DMS53 treated with DMSO at 0.1 percent for 48 hours (cell line): ENCODE measurements around the gene SBK2.

ENCODE experiments used
- DNase-seq: peaks from one replicate; lab custom pipeline; 2025; ENCODE audit not compliant: unreplicated experiment; lab: John Stamatoyannopoulos, UW

Gene SBK2

GRCh38 chr19:55554741-55555152, 17.8 kb upstream of the SBK2 start:
- DNase-seq: no peak

DNA sequence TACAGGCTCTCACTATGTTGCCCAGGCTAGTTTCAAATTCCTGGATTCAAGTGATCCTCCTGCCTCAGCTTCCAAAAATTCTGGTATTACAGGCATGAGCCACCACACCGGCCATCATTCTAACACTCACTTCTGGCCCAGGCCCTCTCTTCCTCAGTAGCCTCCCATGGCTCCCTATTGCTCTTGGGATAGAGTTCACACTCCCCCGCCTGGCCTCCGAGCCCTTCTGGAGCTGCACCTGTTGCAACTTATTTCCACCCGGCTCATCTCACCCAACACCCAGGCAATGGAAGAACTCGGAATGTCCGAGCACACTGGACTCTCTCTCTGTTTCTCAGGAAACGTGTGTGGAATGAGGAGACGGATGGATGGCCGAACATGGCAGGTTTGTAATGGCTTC, 17.4 kb upstream of the SBK2 start:
- DNase-seq: no peak

- DNase-seq: no peak
Observed at GRCh38 chr19:55553217-55554182, 16.6 kb upstream of the SBK2 start.

GRCh38 chr19:55552620-55553019, 15.7 kb upstream of the SBK2 start:
- DNase-seq: no peak

DNA sequence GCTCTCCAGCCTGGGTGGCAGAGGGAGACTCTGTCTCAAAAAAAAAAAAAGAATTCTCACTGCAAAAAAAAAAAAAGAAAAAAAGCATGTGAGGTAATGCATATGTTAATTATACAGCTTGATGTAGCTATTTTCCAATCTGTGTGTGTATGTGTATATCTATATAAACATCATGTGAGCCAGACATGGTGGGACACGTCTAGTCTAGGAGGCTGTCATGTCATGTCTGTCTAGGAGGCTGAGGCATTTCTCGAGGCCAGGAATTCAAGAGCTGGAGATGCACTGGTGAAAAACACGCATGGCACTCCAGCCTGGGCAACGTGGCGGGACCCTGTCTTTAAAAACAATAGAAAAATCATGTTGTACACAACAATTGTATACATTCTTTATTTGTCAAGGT, 15.3 kb upstream of the SBK2 start:
- DNase-seq: no peak

DNA sequence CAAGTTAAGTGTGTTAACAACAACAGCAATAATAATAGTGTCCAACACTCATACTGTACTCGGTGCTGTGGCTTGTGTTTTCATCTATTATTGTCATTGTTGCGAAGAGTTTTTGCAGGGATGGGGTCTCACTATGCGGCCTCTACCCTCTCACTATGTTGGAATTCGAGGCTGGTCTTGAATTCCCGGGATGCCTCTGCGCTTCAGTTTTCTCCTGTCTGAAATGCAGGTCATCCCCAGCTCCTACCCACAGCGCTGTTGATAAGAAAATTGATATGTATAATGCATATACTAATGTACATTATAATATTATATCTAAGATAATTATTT, 13.4 kb upstream of the SBK2 start:
- DNase-seq: no peak

DNA sequence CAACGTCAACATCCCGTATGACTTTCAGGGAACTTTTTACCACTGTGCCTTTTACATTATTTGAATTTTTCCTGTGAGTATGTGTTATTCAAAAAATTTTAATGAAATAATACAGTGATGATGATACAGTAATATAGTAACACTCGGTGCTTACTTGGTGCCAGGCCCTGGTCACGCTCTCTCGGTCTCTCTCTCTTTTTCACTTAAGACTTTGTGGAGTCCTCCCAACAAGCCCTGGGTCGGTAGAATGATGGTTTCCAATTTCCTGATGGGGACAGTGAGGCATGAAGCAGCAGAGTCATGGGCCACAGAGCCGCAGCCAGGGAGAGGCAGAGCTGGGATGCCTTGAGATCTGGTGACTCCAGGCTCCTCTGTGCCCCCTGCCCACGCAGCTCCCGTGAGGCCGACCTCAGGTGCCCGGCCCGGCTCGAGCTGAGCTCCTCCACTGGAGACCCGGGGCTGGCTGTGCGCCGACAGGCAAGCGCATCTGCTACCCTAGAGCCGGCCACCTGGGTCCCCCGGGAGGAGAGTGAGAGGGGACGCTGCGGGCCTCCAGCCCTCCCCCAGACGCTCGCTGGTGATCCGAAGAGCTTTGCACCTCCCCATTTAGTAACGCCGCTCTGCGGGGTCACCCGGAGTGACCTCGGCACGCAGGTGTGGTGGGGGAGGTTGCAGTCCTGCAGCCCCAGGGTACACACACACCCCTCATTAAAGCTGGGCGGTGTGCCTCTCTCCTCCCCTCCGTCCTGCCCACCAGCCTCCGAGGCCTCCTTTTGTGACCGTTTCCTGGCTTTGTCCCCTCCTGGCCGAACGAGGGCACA, 12.8 kb upstream of the SBK2 start:
- DNase-seq: peak; percentile 77

DNA sequence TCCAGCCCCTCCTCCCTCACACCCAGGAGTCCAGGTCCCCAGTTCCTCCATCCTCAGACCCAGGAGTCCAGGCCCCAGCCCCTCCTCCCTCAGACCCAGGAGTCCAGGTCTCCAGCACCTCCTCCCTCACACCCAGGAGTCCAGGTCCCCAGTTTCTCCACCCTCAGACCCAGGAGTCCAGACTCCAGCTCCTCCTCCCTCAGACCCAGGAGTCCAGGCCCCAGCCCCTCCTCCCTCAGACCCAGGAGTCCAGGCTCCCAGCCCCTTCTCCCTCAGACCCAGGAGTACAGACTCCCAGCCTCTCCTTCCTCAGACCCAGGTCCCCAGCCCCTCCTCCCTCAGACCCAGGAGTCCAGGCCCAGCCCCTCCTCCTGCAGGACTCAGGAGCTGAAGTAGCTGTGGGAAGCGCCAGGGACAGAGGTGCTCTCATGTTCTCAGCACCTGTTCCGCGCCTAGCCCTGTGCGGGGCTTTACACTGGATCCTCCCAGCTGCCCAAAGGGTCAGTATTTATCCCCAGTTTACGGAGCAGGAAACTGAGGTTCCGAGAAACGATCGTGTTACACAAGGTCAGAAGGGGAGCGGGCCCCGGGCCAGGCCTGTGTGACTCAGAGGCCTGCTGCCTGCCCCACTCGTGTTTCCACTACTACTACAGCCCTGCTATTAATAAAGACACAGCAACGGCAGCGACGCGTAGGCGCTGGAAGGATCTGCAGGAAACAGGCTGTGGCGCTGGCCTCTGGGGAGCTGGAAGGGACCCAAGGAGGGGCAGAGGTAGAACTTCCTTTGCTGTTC, 10.1 kb upstream of the SBK2 start:
- no peak for DNase-seq

GRCh38 chr19:55546011-55546410, 9.1 kb upstream of the SBK2 start:
- no peak for DNase-seq

DNA sequence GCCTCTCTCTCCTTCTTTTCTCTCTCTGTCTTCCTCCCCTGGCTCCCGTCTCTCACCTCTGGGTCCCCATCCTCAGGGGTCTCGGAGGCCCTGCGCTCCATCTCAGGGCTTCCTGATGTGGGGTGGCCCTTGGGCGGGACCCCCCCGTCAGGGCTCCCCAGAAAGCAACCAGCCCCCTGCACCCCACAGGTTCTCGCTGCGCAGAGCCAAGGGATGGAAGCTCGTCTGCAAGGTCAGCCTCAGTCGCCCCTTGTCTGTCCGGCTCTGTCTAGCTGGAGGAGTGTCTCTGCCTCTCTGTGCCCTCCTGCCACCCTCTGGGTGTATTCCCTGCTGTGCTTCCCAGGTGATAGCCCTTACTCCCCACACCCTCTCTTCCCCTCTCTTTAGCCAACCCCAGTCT, 8.5 kb upstream of the SBK2 start, which contains the start of gene SBK3:
SBK3 (minus strand) TSS at position 101 of the 400 bp plus-strand sequence; CDS start at position 101, 0 bp downstream.
- DNase-seq: no peak

DNA sequence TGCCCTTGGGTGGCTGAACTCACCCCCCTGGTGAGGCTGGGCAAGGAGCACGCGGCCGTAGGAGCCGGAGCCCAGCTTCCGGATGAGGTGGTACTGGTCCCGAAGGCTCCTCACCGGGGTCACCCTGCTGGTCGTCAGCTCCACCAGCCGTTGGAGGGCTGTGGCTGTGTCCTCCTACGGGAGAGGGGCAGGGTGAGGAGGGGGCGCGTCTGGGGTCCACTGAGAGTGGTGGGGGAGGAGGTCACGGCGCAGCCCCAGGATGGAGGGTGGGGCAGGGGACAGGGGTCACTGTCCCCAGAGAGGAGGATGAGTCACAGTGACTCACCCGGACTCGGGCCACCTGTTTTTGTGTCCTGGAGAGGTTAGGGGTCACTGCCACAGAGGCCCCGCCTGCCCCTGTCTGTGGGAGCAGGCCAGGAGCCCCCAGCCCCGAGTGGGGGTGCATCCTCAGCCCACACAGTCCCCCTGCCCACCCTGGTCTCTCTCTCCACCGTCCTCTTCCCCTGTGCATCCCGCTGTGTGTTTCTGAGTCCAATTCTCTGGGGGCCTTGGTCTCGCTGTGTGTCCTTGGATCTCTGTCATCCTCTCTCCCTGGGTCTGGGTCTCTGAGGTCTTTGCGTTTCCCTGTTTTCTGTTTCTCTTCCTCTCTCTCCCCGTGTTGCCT, 8.0 kb upstream of the SBK2 start:
- no peak for DNase-seq

GRCh38 chr19:55544014-55544413, 7.1 kb upstream of the SBK2 start:
- DNase-seq: no peak

DNA sequence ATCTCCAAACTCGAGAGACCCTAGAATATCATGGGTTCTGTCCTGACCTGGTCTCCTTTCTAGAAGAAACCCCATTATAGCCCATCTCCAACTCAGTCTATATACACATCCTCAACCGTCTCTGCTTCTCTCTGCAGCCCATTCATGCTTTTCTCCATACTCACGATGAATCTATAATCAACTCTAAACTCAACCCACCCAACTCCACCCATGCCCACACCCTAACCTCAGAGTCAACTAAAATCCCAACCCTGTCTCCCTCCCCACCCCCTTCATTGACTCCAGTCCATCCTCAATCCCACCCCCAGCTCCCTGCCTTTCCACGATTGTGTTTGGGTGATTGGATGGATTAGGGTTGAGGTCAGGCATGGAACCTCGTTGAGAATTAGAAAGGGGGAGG, 6.6 kb upstream of the SBK2 start:
- DNase-seq: no peak

DNA sequence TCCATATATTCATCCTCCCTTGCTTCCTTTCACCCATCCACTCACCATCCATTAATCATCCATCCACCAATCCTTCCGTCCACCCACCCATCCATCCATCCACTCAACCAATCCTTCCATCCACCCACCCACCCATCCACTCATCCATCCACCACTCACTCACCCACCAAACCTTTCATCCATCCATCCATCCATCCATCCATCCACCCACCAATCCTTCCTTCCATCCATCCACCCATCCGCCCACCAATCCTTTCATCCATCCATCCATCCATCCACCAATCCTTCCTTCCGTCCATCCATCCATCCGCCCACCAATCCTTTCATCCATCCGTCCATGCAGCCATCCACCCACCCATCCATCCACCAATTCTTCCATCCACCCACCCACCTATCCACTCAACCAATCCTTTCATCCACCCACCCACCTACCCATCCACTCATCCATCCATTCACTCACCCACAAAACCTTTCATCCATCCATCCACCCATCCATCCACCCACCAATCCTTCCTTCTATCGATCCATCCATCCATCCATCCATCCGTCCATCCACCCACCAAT, 5.4 kb upstream of the SBK2 start:
- no peak for DNase-seq

DNA sequence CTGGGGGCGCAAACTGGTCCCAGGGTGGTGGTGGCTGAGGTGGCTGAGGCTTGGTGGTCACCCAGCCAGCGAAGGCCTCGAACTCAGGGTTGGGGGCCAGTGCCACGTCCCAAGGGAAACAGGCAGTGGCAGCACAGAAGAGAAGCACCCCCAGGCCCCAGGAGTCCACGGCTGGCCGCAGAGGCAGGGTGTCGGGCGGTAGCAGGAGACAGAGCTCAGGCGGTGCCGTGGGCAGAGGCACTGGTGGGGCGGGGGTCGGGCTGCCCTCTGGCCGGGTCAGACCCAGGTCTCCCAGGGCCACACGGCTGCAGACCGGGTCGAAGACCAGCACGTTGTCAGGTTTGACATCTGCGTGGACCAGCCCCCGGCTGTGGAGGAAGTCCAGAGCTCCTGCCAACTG, 4.2 kb upstream of the SBK2 start:
- no peak for DNase-seq

GRCh38 chr19:55540619-55541018, 3.7 kb upstream of the SBK2 start:
- peak; percentile 18 for DNase-seq

DNA sequence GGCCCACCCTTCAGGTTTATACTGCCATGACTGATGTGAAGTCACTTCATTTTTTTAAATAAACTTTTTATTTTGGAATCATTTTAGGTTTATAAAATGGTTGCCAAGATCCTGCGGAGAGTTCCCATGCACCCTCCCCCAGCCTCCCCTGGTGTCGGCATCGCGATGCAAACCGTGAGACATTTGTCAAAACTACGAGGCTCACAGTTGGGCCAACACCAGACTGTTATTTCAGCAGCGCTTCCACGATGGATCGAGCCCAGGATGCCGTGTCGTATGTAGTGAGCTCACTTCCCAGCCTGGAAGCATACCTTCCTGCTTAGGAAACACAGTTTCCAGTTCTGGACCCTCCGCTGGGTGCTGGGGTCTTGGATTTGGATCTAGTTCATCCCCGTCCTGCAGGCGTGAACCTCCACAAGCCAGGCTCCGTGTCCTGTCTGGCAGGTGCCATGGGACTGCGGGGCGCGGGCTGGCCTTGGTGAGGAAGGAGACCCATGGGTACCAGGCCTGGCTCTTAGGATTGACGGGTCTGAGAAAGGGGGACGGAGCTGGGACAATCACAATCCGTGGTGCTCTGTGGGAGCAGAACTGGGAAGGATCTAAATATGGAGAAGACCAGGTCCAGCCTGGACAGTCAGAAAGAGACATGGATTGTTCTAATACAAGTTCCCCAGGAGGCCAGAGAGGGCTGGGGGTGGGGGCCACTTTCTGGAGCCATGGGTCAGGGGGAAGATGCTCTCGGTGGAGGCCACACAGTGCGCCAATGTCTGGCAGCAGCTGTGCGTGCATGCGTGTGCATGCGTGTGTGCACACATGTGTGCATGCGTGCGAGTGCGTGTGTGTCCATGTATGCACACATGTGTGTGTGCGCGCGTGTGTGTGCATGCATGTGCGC, 2.4 kb upstream of the SBK2 start:
- DNase-seq: no peak

GRCh38 chr19:55538132-55538531, 1.2 kb upstream of the SBK2 start:
- no peak for DNase-seq

GRCh38 chr19:55537741-55538111, 793 bp upstream of the SBK2 start:
- no peak for DNase-seq
